ENCODE measurements around the gene P2RX1.

The P2RX1 gene

GRCh38 chr17:3912827-3913226, 3.4 kb downstream of the P2RX1 start:
- TF ChIP-seq ZNF274 (IDR thresholded peaks at IDR 0.05; ENCODE audit: low read depth, low read length), result no peak

GRCh38 chr17:3911271-3912053, 4.8 kb downstream of the P2RX1 start:
- peak overlapping the region; percentile 11; the same call in 1 of the 2 replicates for H3K4me3 ChIP-seq (ENCODE audit: low read length)
- no peak for TF ChIP-seq ZNF274 (IDR thresholded peaks at IDR 0.05; ENCODE audit: low read depth, low read length)

More at GRCh38 chr17:3912827-3913226, 3.4 kb downstream of the P2RX1 start:
- H3K4me3 ChIP-seq (ENCODE audit: low read length), result no peak overlapping the region

GRCh38 chr17:3910420-3911270, 5.6 kb downstream of the P2RX1 start:
- no peak for TF ChIP-seq ZNF274 (IDR thresholded peaks at IDR 0.05; ENCODE audit: low read depth, low read length)
- H3K4me3 ChIP-seq (ENCODE audit: low read length), result peak overlapping the region; percentile 11; the same call in 1 of the 2 replicates

GRCh38 chr17:3909257-3909656, 7.0 kb downstream of the P2RX1 start:
- no peak for TF ChIP-seq ZNF274 (IDR thresholded peaks at IDR 0.05; ENCODE audit: low read depth, low read length)

GRCh38 chr17:3907483-3908216, 8.6 kb downstream of the P2RX1 start:
- TF ChIP-seq ZNF274 (IDR thresholded peaks at IDR 0.05; ENCODE audit: low read depth, low read length), result no peak
- H3K4me3 ChIP-seq (ENCODE audit: low read length), result no peak overlapping the region

More at GRCh38 chr17:3909257-3909656, 7.0 kb downstream of the P2RX1 start:
- H3K4me3 ChIP-seq (ENCODE audit: low read length), result no peak overlapping the region

- H3K4me3 ChIP-seq (ENCODE audit: low read length), result no peak overlapping the region
- TF ChIP-seq ZNF274 (IDR thresholded peaks at IDR 0.05; ENCODE audit: low read depth, low read length), result no peak
Measured at GRCh38 chr17:3906881-3907280, 9.4 kb downstream of the P2RX1 start.

GRCh38 chr17:3905017-3905520, 11.2 kb downstream of the P2RX1 start:
- no peak overlapping the region for H3K4me3 ChIP-seq (ENCODE audit: low read length)
- TF ChIP-seq ZNF274 (IDR thresholded peaks at IDR 0.05; ENCODE audit: low read depth, low read length), result no peak

- no peak overlapping the region for H3K4me3 ChIP-seq (ENCODE audit: low read length)
- TF ChIP-seq ZNF274 (IDR thresholded peaks at IDR 0.05; ENCODE audit: low read depth, low read length), result no peak
Measured at GRCh38 chr17:3904501-3904900, 11.8 kb downstream of the P2RX1 start.

GRCh38 chr17:3903881-3904290, 12.4 kb downstream of the P2RX1 start:
- TF ChIP-seq ZNF274 (IDR thresholded peaks at IDR 0.05; ENCODE audit: low read depth, low read length), result no peak

GRCh38 chr17:3903051-3903825, 13.0 kb downstream of the P2RX1 start:
- TF ChIP-seq ZNF274 (IDR thresholded peaks at IDR 0.05; ENCODE audit: low read depth, low read length), result no peak
- no peak overlapping the region for H3K4me3 ChIP-seq (ENCODE audit: low read length)

More at GRCh38 chr17:3903881-3904290, 12.4 kb downstream of the P2RX1 start:
- no peak overlapping the region for H3K4me3 ChIP-seq (ENCODE audit: low read length)

GRCh38 chr17:3900646-3901045, 15.6 kb downstream of the P2RX1 start:
- no peak for TF ChIP-seq ZNF274 (IDR thresholded peaks at IDR 0.05; ENCODE audit: low read depth, low read length)
- no peak overlapping the region for H3K4me3 ChIP-seq (ENCODE audit: low read length)

- no peak for TF ChIP-seq ZNF274 (IDR thresholded peaks at IDR 0.05; ENCODE audit: low read depth, low read length)
- no peak overlapping the region for H3K4me3 ChIP-seq (ENCODE audit: low read length)
Measured at GRCh38 chr17:3897731-3898130, 18.5 kb downstream of the P2RX1 start.

- TF ChIP-seq ZNF274 (IDR thresholded peaks at IDR 0.05; ENCODE audit: low read depth, low read length), result no peak
- no peak overlapping the region for H3K4me3 ChIP-seq (ENCODE audit: low read length)
Measured at GRCh38 chr17:3896968-3897235, 19.4 kb downstream of the P2RX1 start.

Measured in GM08714 (cell line).